A549 (cell line): ENCODE data around the gene ANKRD12.

ENCODE experiments used
- CHD4 ChIP-seq: fragments of 200-600 bp; sonication (generic); IDR thresholded peaks from 2 replicates; pipeline ENCODE4 v1.6.1; 2016; ENCODE audit warnings: antibody characterized with exemption, mild to moderate bottlenecking, borderline replicate concordance
- CTCF ChIP-seq: fragments of >200 bp; sonication (Bioruptor Twin); formaldehyde crosslinking; IDR thresholded peaks from 3 replicates; pipeline ENCODE4 v1.5.1; 2016
- ELK1 ChIP-seq: fragments of 150-350 bp; IDR thresholded peaks from 2 replicates; pipeline ENCODE4 v1.6.1; 2014; ENCODE audit warnings: low read depth, mild to moderate bottlenecking, low read length
- EP300 ChIP-seq, 2 experiments: fragments of >200 bp; sonication (Bioruptor Twin); formaldehyde crosslinking; IDR thresholded peaks; 2 replicates in 1 of 2; 3 replicates in 1 of 2; pipeline ENCODE4 v1.6.1; 2016 to 2017
- FOSL2 ChIP-seq, 2 experiments: fragments of 450-650 bp in 1 of 2; fragments of >200 bp in 1 of 2; sonication (Bioruptor Twin) in 1 of 2; formaldehyde crosslinking; IDR thresholded peaks; 2 replicates each; pipeline versions ENCODE4 v1.5.0 to v1.6.1; 2016 to 2020; ENCODE audit warnings: mild to moderate bottlenecking in 1 of 2, moderate library complexity in 1 of 2
- JUN ChIP-seq, 2 experiments: fragments of >200 bp; sonication (Bioruptor Twin); formaldehyde crosslinking; IDR thresholded peaks; 2 replicates in 1 of 2; 3 replicates in 1 of 2; pipeline ENCODE4 v1.6.1; 2016 to 2017
- NFE2L2 ChIP-seq: fragments of 150-350 bp; conservative IDR thresholded peaks from 2 replicates; pipeline ENCODE4 v1.6.1; 2014; ENCODE audit warnings: low read length
- POLR2A ChIP-seq: IDR thresholded peaks from 2 replicates; pipeline ENCODE4 v1.6.1; 2012; ENCODE audit warnings: mild to moderate bottlenecking, low read length
- REST ChIP-seq: fragments of 200-600 bp; sonication (generic); IDR thresholded peaks from 2 replicates; pipeline ENCODE4 v1.6.1; 2016; ENCODE audit warnings: antibody characterized with exemption, mild to moderate bottlenecking, moderate library complexity
- RNF2 ChIP-seq: fragments of 200-600 bp; sonication (generic); IDR thresholded peaks from 2 replicates; pipeline ENCODE4 v1.6.1; 2016; ENCODE audit warnings: low read depth, mild to moderate bottlenecking, antibody characterized with exemption, moderate library complexity, borderline replicate concordance
- USF2 ChIP-seq: fragments of 450-650 bp; IDR thresholded peaks from 2 replicates; pipeline ENCODE4 v1.6.1; 2014; ENCODE audit warnings: antibody characterized with exemption

GRCh38 chr18:9146224-9146623, 9.6 kb downstream of the ANKRD12 start:
- TF ChIP-seq POLR2A = no peak
- no peak for TF ChIP-seq CTCF
- no peak for TF ChIP-seq ELK1
- TF ChIP-seq EP300 (IDR thresholded peaks at IDR 0.05) = no peak
- no peak for TF ChIP-seq RNF2
- no peak for TF ChIP-seq FOSL2 (IDR thresholded peaks at IDR 0.05)
- TF ChIP-seq FOSL2 (CRISPR knock-in tag; IDR thresholded peaks at IDR 0.05) = no peak
- TF ChIP-seq USF2 = no peak
- TF ChIP-seq CHD4 = no peak
- TF ChIP-seq REST = no peak
- TF ChIP-seq JUN (IDR thresholded peaks at IDR 0.05) = no peak
- TF ChIP-seq NFE2L2 = no peak
